ENCODE results near the gene MTR.
"Not testable (repeated sequence)": the region's sequence is repeated elsewhere in the genome, so short reads cannot be mapped to it uniquely, and the experiment has no call there.

DNA sequence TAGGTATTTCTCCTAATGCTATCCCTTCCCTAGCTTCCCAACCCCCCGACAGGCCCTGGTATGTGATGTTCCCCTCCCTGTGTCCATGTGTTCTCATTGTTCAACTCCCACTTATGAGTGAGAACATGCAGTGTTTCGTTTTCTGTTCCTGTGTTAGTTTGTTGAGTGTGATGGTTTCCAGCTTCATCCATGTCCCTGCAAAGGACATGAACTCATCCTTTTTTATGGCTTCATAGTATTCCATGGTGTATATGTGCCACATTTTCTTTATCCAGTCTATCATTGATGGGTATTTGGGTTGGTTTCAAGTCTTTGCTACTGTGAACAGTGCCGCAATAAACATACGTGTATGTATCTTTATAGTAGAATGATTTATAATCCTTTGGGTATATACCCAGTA is 61.6 kb downstream of the MTR start:
- TF ChIP-seq, protein P1, sequence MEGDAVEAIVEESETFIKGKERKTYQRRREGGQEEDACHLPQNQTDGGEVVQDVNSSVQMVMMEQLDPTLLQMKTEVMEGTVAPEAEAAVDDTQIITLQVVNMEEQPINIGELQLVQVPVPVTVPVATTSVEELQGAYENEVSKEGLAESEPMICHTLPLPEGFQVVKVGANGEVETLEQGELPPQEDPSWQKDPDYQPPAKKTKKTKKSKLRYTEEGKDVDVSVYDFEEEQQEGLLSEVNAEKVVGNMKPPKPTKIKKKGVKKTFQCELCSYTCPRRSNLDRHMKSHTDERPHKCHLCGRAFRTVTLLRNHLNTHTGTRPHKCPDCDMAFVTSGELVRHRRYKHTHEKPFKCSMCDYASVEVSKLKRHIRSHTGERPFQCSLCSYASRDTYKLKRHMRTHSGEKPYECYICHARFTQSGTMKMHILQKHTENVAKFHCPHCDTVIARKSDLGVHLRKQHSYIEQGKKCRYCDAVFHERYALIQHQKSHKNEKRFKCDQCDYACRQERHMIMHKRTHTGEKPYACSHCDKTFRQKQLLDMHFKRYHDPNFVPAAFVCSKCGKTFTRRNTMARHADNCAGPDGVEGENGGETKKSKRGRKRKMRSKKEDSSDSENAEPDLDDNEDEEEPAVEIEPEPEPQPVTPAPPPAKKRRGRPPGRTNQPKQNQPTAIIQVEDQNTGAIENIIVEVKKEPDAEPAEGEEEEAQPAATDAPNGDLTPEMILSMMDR (IDR thresholded peaks at IDR 0.05) = not testable (repeated sequence)
- not testable (repeated sequence) for TF ChIP-seq POLR2A (IDR thresholded peaks at IDR 0.05)
